ENCODE results near the gene NT5DC1.

Gene NT5DC1

DNA sequence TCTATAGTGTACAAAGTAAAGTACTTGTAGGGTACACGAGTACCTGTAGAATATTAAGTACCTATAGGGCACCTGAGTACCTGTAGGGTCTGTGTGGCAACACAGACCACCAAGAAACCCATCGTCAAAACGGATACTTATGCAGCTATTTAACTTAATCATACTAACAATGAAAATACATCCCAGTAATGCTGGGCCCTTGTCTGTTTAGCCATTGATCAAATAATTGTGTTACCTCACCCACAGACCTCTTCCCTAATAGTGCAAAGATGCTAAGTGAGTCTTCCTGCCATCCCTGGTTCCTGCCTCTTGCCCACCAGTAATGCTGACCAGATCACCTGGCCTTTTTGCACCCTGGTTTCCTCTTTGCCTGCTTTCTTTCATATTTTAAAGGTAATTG lies 32.8 kb downstream of the NT5DC1 start:
- no peak overlapping the region for H3K9ac ChIP-seq (ENCODE audit: low read depth in 1 of 2, low read length in 2 of 2)
- no peak overlapping the region for H3K27ac ChIP-seq (ENCODE audit: low read depth in 2 of 2, low read length in 2 of 2)
- H3K4me1 ChIP-seq (ENCODE audit: control insufficient read depth in 2 of 2, insufficient read depth in 2 of 2, low read length in 2 of 2): no peaks in the 10 kb centered on the region
- H3K27me3 ChIP-seq (ENCODE audit: control insufficient read depth in 2 of 2, insufficient read depth in 2 of 2, low read length in 2 of 2): no peaks in the 10 kb centered on the region
- H3K9me3 ChIP-seq (ENCODE audit: control insufficient read depth in 2 of 2, low read length in 2 of 2): no peaks in the 10 kb centered on the region
- peaks cover 0 to 3% of the 10 kb centered on the region in 2 donors for H3K36me3 ChIP-seq (ENCODE audit: control insufficient read depth in 2 of 2, insufficient read depth in 2 of 2, low read length in 2 of 2)
- H3K4me3 ChIP-seq (ENCODE audit: low read length in 2 of 2): no peak overlapping the region

DNA sequence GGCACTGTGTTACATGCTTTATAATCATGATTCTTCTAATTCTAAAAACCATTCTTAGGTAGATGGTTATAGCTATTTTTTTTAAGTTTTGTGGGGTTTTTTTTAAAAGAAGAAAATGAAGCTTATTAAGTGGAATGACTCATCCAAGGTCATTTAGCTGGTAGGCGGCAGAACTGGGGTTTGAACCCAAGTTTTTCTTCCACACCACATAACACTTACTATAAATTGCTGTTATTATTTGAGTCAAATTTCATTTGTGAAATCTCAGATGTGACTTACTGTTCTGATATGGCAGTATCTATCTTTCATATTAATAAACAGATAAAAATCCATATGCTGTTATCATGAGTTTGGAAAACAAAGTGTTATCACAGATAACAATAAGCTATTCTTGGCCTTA lies 35.7 kb downstream of the NT5DC1 start:
- peaks cover 0 to 2% of the 10 kb centered on the region in 2 donors for H3K4me1 ChIP-seq (ENCODE audit: control insufficient read depth in 2 of 2, insufficient read depth in 2 of 2, low read length in 2 of 2)
- H3K9ac ChIP-seq (ENCODE audit: low read depth in 1 of 2, low read length in 2 of 2): no peak overlapping the region
- no peak overlapping the region for H3K4me3 ChIP-seq (ENCODE audit: low read length in 2 of 2)
- H3K27me3 ChIP-seq (ENCODE audit: control insufficient read depth in 2 of 2, insufficient read depth in 2 of 2, low read length in 2 of 2): no peaks in the 10 kb centered on the region
- H3K9me3 ChIP-seq (ENCODE audit: control insufficient read depth in 2 of 2, low read length in 2 of 2): no peaks in the 10 kb centered on the region
- H3K27ac ChIP-seq (ENCODE audit: low read depth in 2 of 2, low read length in 2 of 2): no peak overlapping the region
- peaks cover 0 to 3% of the 10 kb centered on the region in 2 donors for H3K36me3 ChIP-seq (ENCODE audit: control insufficient read depth in 2 of 2, insufficient read depth in 2 of 2, low read length in 2 of 2)

DNA sequence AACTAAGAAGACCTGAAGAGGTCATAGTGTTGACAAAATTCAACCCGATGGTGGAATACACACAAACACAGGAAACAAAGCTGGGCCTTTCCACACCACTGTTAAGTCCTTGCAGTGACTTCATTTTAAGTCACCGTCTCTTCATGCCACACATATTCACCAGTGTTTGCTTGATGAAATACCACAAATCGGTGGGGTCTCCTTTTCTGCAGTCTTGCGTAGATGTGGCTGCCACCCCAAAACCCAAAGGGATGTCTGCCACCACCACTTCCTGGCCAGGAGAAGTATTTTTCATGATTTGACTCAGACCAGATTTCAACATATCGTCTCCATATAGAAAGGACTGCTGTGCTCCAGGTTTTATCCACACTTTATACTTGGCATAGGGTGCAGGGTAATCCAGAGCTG lies 36.3 kb downstream of the NT5DC1 start:
- H3K36me3 ChIP-seq (ENCODE audit: control insufficient read depth in 2 of 2, insufficient read depth in 2 of 2, low read length in 2 of 2): peaks cover 0 to 3% of the 10 kb centered on the region in 2 donors
- H3K27me3 ChIP-seq (ENCODE audit: control insufficient read depth in 2 of 2, insufficient read depth in 2 of 2, low read length in 2 of 2): no peaks in the 10 kb centered on the region
- H3K4me3 ChIP-seq (ENCODE audit: low read length in 2 of 2): no peak overlapping the region
- H3K27ac ChIP-seq (ENCODE audit: low read depth in 2 of 2, low read length in 2 of 2): no peak overlapping the region
- peaks cover 0 to 2% of the 10 kb centered on the region in 2 donors for H3K4me1 ChIP-seq (ENCODE audit: control insufficient read depth in 2 of 2, insufficient read depth in 2 of 2, low read length in 2 of 2)
- H3K9ac ChIP-seq (ENCODE audit: low read depth in 1 of 2, low read length in 2 of 2): no peak overlapping the region
- no peaks in the 10 kb centered on the region for H3K9me3 ChIP-seq (ENCODE audit: control insufficient read depth in 2 of 2, low read length in 2 of 2)

DNA sequence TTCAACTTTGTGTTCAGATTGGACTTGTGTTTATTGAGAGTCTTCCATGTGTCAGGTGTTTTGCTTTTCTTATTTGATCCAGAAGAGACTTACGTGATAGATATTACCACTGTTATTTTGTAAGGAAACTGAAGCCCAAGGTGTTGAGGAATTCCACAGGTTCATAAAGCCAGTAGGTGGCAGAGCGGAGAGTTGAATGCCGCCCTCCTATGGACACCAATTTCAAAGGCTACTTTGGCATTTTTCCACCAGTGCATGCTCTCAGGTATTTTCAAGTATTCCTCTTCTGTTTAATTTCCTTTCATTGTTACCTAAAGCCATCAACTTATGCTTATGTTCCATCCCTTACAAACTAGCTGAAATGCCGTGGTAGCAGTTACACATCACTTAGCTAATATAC lies 39.3 kb downstream of the NT5DC1 start:
- no peaks in the 10 kb centered on the region for H3K27me3 ChIP-seq (ENCODE audit: control insufficient read depth in 2 of 2, insufficient read depth in 2 of 2, low read length in 2 of 2)
- peaks cover 0 to 3% of the 10 kb centered on the region in 2 donors for H3K36me3 ChIP-seq (ENCODE audit: control insufficient read depth in 2 of 2, insufficient read depth in 2 of 2, low read length in 2 of 2)
- H3K27ac ChIP-seq (ENCODE audit: low read depth in 2 of 2, low read length in 2 of 2): no peak overlapping the region
- H3K4me1 ChIP-seq (ENCODE audit: control insufficient read depth in 2 of 2, insufficient read depth in 2 of 2, low read length in 2 of 2): peaks cover 0 to 2% of the 10 kb centered on the region in 2 donors
- no peak overlapping the region for H3K9ac ChIP-seq (ENCODE audit: low read depth in 1 of 2, low read length in 2 of 2)
- no peaks in the 10 kb centered on the region for H3K9me3 ChIP-seq (ENCODE audit: control insufficient read depth in 2 of 2, low read length in 2 of 2)
- no peak overlapping the region for H3K4me3 ChIP-seq (ENCODE audit: low read length in 2 of 2)

DNA sequence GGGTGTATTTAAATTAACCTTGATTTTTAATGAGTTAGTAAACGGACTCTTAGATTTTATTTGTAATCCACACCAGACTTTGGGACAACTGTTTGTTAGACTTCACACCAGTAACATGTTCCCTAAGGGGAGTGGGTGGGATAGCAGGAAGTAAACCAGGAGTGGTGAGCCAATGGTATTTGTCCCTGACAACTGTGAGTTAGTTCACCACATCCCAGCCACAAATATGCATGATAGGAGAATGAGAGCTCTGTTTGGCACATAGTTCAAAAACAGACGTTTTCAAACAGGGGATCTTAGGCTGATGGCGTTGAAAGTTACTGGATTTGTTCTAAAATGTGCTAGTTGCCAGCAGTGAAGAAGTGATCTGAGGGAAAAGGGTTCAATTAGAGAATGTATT lies 44.0 kb downstream of the NT5DC1 start:
- no peaks in the 10 kb centered on the region for H3K9me3 ChIP-seq (ENCODE audit: control insufficient read depth in 2 of 2, low read length in 2 of 2)
- H3K4me3 ChIP-seq (ENCODE audit: low read length in 2 of 2): no peak overlapping the region
- H3K4me1 ChIP-seq (ENCODE audit: control insufficient read depth in 2 of 2, insufficient read depth in 2 of 2, low read length in 2 of 2): peaks cover 0 to 2% of the 10 kb centered on the region in 2 donors
- H3K27ac ChIP-seq (ENCODE audit: low read depth in 2 of 2, low read length in 2 of 2): no peak overlapping the region
- no peak overlapping the region for H3K9ac ChIP-seq (ENCODE audit: low read depth in 1 of 2, low read length in 2 of 2)
- no peaks in the 10 kb centered on the region for H3K27me3 ChIP-seq (ENCODE audit: control insufficient read depth in 2 of 2, insufficient read depth in 2 of 2, low read length in 2 of 2)
- no peaks in the 10 kb centered on the region for H3K36me3 ChIP-seq (ENCODE audit: control insufficient read depth in 2 of 2, insufficient read depth in 2 of 2, low read length in 2 of 2)

DNA sequence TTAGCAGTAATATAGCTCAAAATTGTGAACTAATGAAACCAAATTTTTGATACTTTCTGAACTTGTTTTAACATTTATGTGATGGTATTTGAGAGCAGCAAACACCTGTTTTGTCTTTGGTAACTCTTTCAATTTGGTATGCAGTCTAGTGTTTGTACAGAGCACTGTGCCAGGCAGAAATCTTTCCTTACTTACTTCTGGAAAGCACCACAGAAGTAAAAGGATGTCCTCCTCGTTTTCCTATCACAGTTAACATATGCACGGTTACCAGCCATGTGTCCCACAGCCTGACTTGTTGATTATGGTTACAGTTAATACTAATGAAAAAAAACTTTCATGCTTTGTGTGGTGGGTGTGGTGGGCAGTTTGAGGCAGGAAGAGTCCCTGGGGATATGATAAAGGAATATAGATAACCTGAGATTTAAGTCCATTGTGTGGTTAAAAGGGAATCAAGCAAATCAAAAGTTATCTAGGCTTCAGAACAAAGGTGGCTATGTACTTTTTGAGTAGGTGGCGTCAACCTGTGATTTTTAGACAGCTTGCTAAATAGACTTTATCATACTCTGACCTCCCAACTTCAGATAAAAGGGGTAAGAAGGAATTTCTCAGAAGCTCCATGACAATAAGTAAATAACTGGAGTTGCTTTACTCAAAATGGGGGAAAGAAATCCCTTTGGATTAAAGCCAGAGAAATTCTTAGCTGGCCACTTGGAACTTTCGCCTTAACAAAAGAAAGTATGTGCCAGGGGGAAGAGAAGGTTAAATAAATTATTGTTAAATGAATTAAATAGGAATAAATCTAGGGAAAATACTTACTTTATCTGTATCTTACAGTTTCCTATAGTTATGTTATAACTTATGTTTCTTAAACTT lies 45.4 kb downstream of the NT5DC1 start:
- no peak overlapping the region for H3K4me3 ChIP-seq (ENCODE audit: low read length in 2 of 2)
- no peak overlapping the region for H3K27ac ChIP-seq (ENCODE audit: low read depth in 2 of 2, low read length in 2 of 2)
- H3K9ac ChIP-seq (ENCODE audit: low read depth in 1 of 2, low read length in 2 of 2): no peak overlapping the region

DNA sequence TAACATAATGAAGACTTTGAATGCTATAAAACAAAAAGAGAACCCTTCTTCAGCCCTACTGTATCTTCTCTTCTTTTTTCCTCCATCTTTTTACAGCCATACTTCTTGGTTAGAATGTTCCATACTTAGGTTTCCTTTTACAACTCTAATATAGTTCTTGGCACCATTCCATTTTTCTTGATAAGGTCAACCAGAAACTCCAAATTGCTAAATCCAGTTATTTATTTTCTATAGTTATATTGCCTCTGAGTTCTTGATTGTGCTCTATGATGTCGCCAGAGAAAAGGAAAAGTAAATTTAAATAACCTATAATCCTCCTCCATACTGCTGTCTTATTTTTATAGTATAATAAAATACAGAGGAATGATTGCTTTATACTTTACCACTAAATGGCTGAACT lies 52.0 kb downstream of the NT5DC1 start:
- Histone ChIP-seq H3K27ac (ENCODE audit: low read depth in 2 of 2, low read length in 2 of 2) (no peak overlapping the region), H3K27me3 (ENCODE audit: control insufficient read depth in 2 of 2, insufficient read depth in 2 of 2, low read length in 2 of 2) (no peaks in the 10 kb centered on the region), H3K9ac (ENCODE audit: low read depth in 1 of 2, low read length in 2 of 2) (no peak overlapping the region), H3K4me1 (ENCODE audit: control insufficient read depth in 2 of 2, insufficient read depth in 2 of 2, low read length in 2 of 2) (no peaks in the 10 kb centered on the region), H3K9me3 (ENCODE audit: control insufficient read depth in 2 of 2, low read length in 2 of 2) (no peaks in the 10 kb centered on the region), H3K36me3 (ENCODE audit: control insufficient read depth in 2 of 2, insufficient read depth in 2 of 2, low read length in 2 of 2) (no peaks in the 10 kb centered on the region), H3K4me3 (ENCODE audit: low read length in 2 of 2) (no peak overlapping the region)

More for the DNA sequence above, 45.4 kb downstream of the NT5DC1 start:
- Histone ChIP-seq H3K4me1 (ENCODE audit: control insufficient read depth in 2 of 2, insufficient read depth in 2 of 2, low read length in 2 of 2) (peaks cover 0 to under 1% of the 10 kb centered on the region in 2 donors), H3K36me3 (ENCODE audit: control insufficient read depth in 2 of 2, insufficient read depth in 2 of 2, low read length in 2 of 2) (no peaks in the 10 kb centered on the region), H3K27me3 (ENCODE audit: control insufficient read depth in 2 of 2, insufficient read depth in 2 of 2, low read length in 2 of 2) (no peaks in the 10 kb centered on the region), H3K9me3 (ENCODE audit: control insufficient read depth in 2 of 2, low read length in 2 of 2) (no peaks in the 10 kb centered on the region)

DNA sequence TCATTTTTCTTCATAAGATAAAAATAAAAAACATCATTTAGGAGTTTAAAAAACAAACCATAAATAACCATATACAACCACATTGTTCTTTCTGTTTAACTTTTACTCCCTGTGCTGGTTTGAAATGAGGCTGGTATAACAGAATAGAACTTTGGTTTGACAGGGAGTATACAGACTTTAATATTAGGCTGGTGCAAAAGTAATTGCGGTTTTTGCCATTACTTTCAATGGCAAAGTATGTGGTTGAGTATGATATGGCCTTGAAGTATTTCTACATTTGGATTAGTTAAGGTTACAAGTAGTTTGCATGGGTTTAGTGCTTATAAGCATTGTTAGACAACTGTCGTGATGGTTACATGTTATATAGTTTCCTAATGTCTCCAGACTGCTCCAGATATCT lies 54.2 kb downstream of the NT5DC1 start:
- Histone ChIP-seq H3K4me3 (ENCODE audit: low read length in 2 of 2) (no peak overlapping the region), H3K27me3 (ENCODE audit: control insufficient read depth in 2 of 2, insufficient read depth in 2 of 2, low read length in 2 of 2) (no peaks in the 10 kb centered on the region), H3K9ac (ENCODE audit: low read depth in 1 of 2, low read length in 2 of 2) (no peak overlapping the region), H3K4me1 (ENCODE audit: control insufficient read depth in 2 of 2, insufficient read depth in 2 of 2, low read length in 2 of 2) (no peaks in the 10 kb centered on the region), H3K9me3 (ENCODE audit: control insufficient read depth in 2 of 2, low read length in 2 of 2) (no peaks in the 10 kb centered on the region), H3K27ac (ENCODE audit: low read depth in 2 of 2, low read length in 2 of 2) (no peak overlapping the region), H3K36me3 (ENCODE audit: control insufficient read depth in 2 of 2, insufficient read depth in 2 of 2, low read length in 2 of 2) (no peaks in the 10 kb centered on the region)

DNA sequence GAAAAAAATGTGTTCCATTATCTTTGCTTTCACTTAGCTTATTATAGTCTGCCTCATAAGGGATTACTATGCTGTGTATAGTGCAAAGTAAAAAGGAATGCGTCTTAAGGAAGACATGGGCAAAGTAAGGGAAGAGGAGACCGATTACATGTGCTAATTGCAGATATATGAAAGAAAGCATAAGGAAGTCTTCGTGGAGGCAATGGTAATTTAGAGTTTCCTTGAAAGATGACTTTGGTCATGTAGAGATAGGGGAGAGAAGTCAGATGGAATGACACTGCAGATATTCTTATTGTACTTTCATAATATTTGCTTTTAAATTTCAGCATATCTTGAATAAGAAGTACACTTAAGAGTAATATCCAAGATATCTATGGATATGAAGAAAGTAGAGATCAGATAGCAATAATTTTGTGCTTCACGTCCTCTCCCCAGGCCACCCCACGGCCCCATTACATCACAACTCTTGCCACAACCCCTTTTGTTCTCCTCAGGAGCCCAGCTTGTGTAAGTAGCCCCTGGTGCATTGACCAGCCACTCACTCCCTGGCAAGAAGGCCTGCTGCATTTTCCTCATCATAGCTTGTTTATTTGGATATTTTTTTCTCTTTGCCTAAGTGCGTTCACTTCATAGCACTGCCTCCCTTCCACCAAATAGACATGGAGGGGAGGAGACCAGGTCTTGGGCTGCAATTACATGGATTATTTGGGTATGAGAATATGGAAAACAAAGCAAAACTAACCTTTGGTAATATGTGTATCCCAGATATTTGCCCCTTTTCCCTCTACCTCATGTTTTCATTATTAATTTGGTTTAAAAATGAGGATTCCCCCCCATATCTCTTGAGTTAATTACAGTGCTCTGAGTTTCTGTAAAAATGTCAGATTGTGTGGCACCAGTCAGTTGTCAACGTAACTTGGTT lies 56.0 kb downstream of the NT5DC1 start:
- Histone ChIP-seq H3K4me3 (ENCODE audit: low read length in 2 of 2) (no peak overlapping the region), H3K4me1 (ENCODE audit: control insufficient read depth in 2 of 2, insufficient read depth in 2 of 2, low read length in 2 of 2) (no peaks in the 10 kb centered on the region), H3K9me3 (ENCODE audit: control insufficient read depth in 2 of 2, low read length in 2 of 2) (no peaks in the 10 kb centered on the region), H3K27ac (ENCODE audit: low read depth in 2 of 2, low read length in 2 of 2) (no peak overlapping the region), H3K27me3 (ENCODE audit: control insufficient read depth in 2 of 2, insufficient read depth in 2 of 2, low read length in 2 of 2) (no peaks in the 10 kb centered on the region), H3K36me3 (ENCODE audit: control insufficient read depth in 2 of 2, insufficient read depth in 2 of 2, low read length in 2 of 2) (no peaks in the 10 kb centered on the region), H3K9ac (ENCODE audit: low read depth in 1 of 2, low read length in 2 of 2) (no peak overlapping the region)

DNA sequence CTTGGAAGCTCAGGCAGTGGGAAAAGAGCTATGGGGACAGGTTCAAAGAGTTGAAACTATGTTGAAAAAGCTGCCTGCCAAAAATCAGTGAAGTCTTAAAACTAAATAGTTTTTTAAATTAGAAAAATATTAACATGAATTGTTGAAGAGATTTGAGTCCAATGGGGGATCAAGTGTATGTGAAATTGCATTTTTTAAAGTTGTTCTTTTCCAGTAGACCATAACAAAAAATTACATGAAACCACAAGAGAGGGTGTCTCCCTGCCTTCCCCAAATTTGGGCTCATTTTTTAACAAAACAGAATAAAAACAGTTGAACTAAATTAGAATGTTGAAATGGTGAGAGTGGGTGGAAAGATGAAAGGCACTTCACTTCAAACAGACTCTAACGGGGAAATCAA lies 56.7 kb downstream of the NT5DC1 start:
- H3K9me3 ChIP-seq (ENCODE audit: control insufficient read depth in 2 of 2, low read length in 2 of 2): no peaks in the 10 kb centered on the region
- H3K27me3 ChIP-seq (ENCODE audit: control insufficient read depth in 2 of 2, insufficient read depth in 2 of 2, low read length in 2 of 2): no peaks in the 10 kb centered on the region
- H3K4me3 ChIP-seq (ENCODE audit: low read length in 2 of 2): no peak overlapping the region
- H3K9ac ChIP-seq (ENCODE audit: low read depth in 1 of 2, low read length in 2 of 2): no peak overlapping the region
- no peaks in the 10 kb centered on the region for H3K4me1 ChIP-seq (ENCODE audit: control insufficient read depth in 2 of 2, insufficient read depth in 2 of 2, low read length in 2 of 2)
- no peak overlapping the region for H3K27ac ChIP-seq (ENCODE audit: low read depth in 2 of 2, low read length in 2 of 2)
- no peaks in the 10 kb centered on the region for H3K36me3 ChIP-seq (ENCODE audit: control insufficient read depth in 2 of 2, insufficient read depth in 2 of 2, low read length in 2 of 2)

Data from mucosa of rectum (tissue), 2 donors.